ENCODE data around the gene HYDIN.

Gene HYDIN

GRCh38 chr16:70803319-70803718, 427.2 kb downstream of the HYDIN start:
- Histone ChIP-seq H3K18ac (ENCODE audit: low read length) (no peak overlapping the region), H3K4me1 (ENCODE audit: control insufficient read depth in 1 of 2, insufficient read depth in 2 of 2, low read length in 2 of 2) (peaks cover 3% of the 10 kb centered on the region in 2 experiments), H2BK120ac (ENCODE audit: insufficient read depth, low read length, poor library complexity) (no peak overlapping the region), H2BK5ac (ENCODE audit: low read depth, low read length, poor library complexity) (no peak overlapping the region), H4K12ac (ENCODE audit: low read depth, low read length) (no peak overlapping the region), H3K36me3 (ENCODE audit: control insufficient read depth in 1 of 2, insufficient read depth in 2 of 2, low read length in 2 of 2) (no peaks in the 10 kb centered on the region), H2AK5ac (ENCODE audit: low read length) (no peak overlapping the region), H3K14ac (ENCODE audit: low read length) (no peak overlapping the region), H4K8ac (ENCODE audit: low read depth, low read length) (no peak overlapping the region), H3K4me3 (ENCODE audit: low read depth, low read length) (no peak overlapping the region), H3K4me2 (ENCODE audit: low read length) (no peak overlapping the region), H3K79me2 (ENCODE audit: control insufficient read depth, insufficient read depth, low read length, poor library complexity) (peaks cover 2% of the 10 kb centered on the region), H2AFZ (ENCODE audit: insufficient read depth, low read length, poor library complexity) (no peak overlapping the region), H3K9me3 (ENCODE audit: insufficient read depth, low read depth, low read length) (peaks cover 4% of the 10 kb centered on the region), H3K4ac (ENCODE audit: low read depth, low read length) (no peak overlapping the region), H3K23ac (ENCODE audit: low read length) (no peak overlapping the region), H4K91ac (ENCODE audit: low read depth, low read length) (no peak overlapping the region), H3K9ac (ENCODE audit: low read length) (no peak overlapping the region), H3K27me3 (ENCODE audit: insufficient read depth, low read length) (no peaks in the 10 kb centered on the region), H3K79me1 (ENCODE audit: low read length) (peaks cover 3% of the 10 kb centered on the region), H2BK12ac (ENCODE audit: low read length) (no peak overlapping the region), H3K27ac (ENCODE audit: low read depth, low read length) (no peak overlapping the region)
- peak; percentile 21 to 78 for DNase-seq

- H3K14ac ChIP-seq (ENCODE audit: low read length), result no peak overlapping the region
- H4K91ac ChIP-seq (ENCODE audit: low read depth, low read length), result no peak overlapping the region
- no peak overlapping the region for H3K18ac ChIP-seq (ENCODE audit: low read length)
- H3K79me2 ChIP-seq (ENCODE audit: control insufficient read depth, insufficient read depth, low read length, poor library complexity), result peaks cover 2% of the 10 kb centered on the region
- no peak overlapping the region for H3K27ac ChIP-seq (ENCODE audit: low read depth, low read length)
- H3K27me3 ChIP-seq (ENCODE audit: insufficient read depth, low read length), result no peaks in the 10 kb centered on the region
- no peak overlapping the region for H3K4ac ChIP-seq (ENCODE audit: low read depth, low read length)
- no peak overlapping the region for H3K23ac ChIP-seq (ENCODE audit: low read length)
- no peak overlapping the region for H3K4me3 ChIP-seq (ENCODE audit: low read depth, low read length)
- peaks cover 3% of the 10 kb centered on the region for H3K79me1 ChIP-seq (ENCODE audit: low read length)
- H2BK120ac ChIP-seq (ENCODE audit: insufficient read depth, low read length, poor library complexity), result no peak overlapping the region
- no CpG with 5 or more reads among the region's 3 CpGs for WGBS (ENCODE audit: extremely low coverage, insufficient coverage, insufficient read length)
- H3K4me1 ChIP-seq (ENCODE audit: control insufficient read depth in 1 of 2, insufficient read depth in 2 of 2, low read length in 2 of 2), result peaks cover 3% of the 10 kb centered on the region in 2 experiments
- no peak overlapping the region for H4K12ac ChIP-seq (ENCODE audit: low read depth, low read length)
- H2AK5ac ChIP-seq (ENCODE audit: low read length), result no peak overlapping the region
- H2BK12ac ChIP-seq (ENCODE audit: low read length), result no peak overlapping the region
- H4K8ac ChIP-seq (ENCODE audit: low read depth, low read length), result no peak overlapping the region
- DNase-seq, result no peak
- H2BK5ac ChIP-seq (ENCODE audit: low read depth, low read length, poor library complexity), result no peak overlapping the region
- no peaks in the 10 kb centered on the region for H3K36me3 ChIP-seq (ENCODE audit: control insufficient read depth in 1 of 2, insufficient read depth in 2 of 2, low read length in 2 of 2)
- peaks cover 2% of the 10 kb centered on the region for H3K9me3 ChIP-seq (ENCODE audit: insufficient read depth, low read depth, low read length)
- no peak overlapping the region for H3K9ac ChIP-seq (ENCODE audit: low read length)
- H2AFZ ChIP-seq (ENCODE audit: insufficient read depth, low read length, poor library complexity), result no peak overlapping the region
- no peak overlapping the region for H3K4me2 ChIP-seq (ENCODE audit: low read length)
These were observed 428.9 kb downstream of the HYDIN start for GRCh38 chr16:70801611-70802010.

GRCh38 chr16:70800781-70801480, 429.6 kb downstream of the HYDIN start, which contains the start of gene VAC14:
Gene VAC14 (minus strand): TSS chr16:70801158. CDS start chr16:70800900, 258 bp downstream.
- WGBS (ENCODE audit: extremely low coverage, insufficient coverage, insufficient read length), result no CpG with 5 or more reads among the region's 64 CpGs
- Histone ChIP-seq H4K8ac (ENCODE audit: low read depth, low read length) (peak within 1 kb of the TSS; percentile 79), H3K4me2 (ENCODE audit: low read length) (peak within 1 kb of the TSS; percentile 68)

GRCh38 chr16:70800311-70800710, 430.2 kb downstream of the HYDIN start:
- Histone ChIP-seq H3K9me3 (ENCODE audit: insufficient read depth, low read depth, low read length) (peaks cover 2% of the 10 kb centered on the region), H3K27ac (ENCODE audit: low read depth, low read length) (no peak overlapping the region), H2AFZ (ENCODE audit: insufficient read depth, low read length, poor library complexity) (peak overlapping the region; percentile 92), H3K4ac (ENCODE audit: low read depth, low read length) (peak overlapping the region; percentile 38), H2BK5ac (ENCODE audit: low read depth, low read length, poor library complexity) (no peak overlapping the region), H2BK12ac (ENCODE audit: low read length) (no peak overlapping the region), H3K14ac (ENCODE audit: low read length) (peak overlapping the region; percentile 34), H4K91ac (ENCODE audit: low read depth, low read length) (peak overlapping the region; percentile 62), H3K27me3 (ENCODE audit: insufficient read depth, low read length) (no peaks in the 10 kb centered on the region), H3K23ac (ENCODE audit: low read length) (no peak overlapping the region), H3K9ac (ENCODE audit: low read length) (peak overlapping the region; percentile 82), H4K8ac (ENCODE audit: low read depth, low read length) (peak overlapping the region; percentile 79), H3K4me2 (ENCODE audit: low read length) (peak overlapping the region; percentile 68), H3K79me2 (ENCODE audit: control insufficient read depth, insufficient read depth, low read length, poor library complexity) (peaks cover 2% of the 10 kb centered on the region), H3K4me3 (ENCODE audit: low read depth, low read length) (peak overlapping the region; percentile 91), H2AK5ac (ENCODE audit: low read length) (peak overlapping the region; percentile 27), H3K36me3 (ENCODE audit: control insufficient read depth in 1 of 2, insufficient read depth in 2 of 2, low read length in 2 of 2) (no peaks in the 10 kb centered on the region), H3K18ac (ENCODE audit: low read length) (peak overlapping the region; percentile 46), H3K4me1 (ENCODE audit: control insufficient read depth in 1 of 2, insufficient read depth in 2 of 2, low read length in 2 of 2) (peaks cover 3% of the 10 kb centered on the region in 2 experiments), H4K12ac (ENCODE audit: low read depth, low read length) (peak overlapping the region; percentile 78), H3K79me1 (ENCODE audit: low read length) (peaks cover 3% of the 10 kb centered on the region), H2BK120ac (ENCODE audit: insufficient read depth, low read length, poor library complexity) (no peak overlapping the region)
- no CpG with 5 or more reads among the region's 7 CpGs for WGBS (ENCODE audit: extremely low coverage, insufficient coverage, insufficient read length)
- DNase-seq, result no peak

More at GRCh38 chr16:70800781-70801480, 429.6 kb downstream of the HYDIN start, which contains the start of gene VAC14:
- H3K4me1 ChIP-seq (ENCODE audit: control insufficient read depth in 1 of 2, insufficient read depth in 2 of 2, low read length in 2 of 2), result peaks cover 3% of the 10 kb centered on the region in 2 experiments
- peak within 1 kb of the TSS; percentile 82 for H3K9ac ChIP-seq (ENCODE audit: low read length)
- peak within 1 kb of the TSS; percentile 62 for H4K91ac ChIP-seq (ENCODE audit: low read depth, low read length)
- peaks cover 3% of the 10 kb centered on the region for H3K79me1 ChIP-seq (ENCODE audit: low read length)
- peak within 1 kb of the TSS; percentile 92 for H2AFZ ChIP-seq (ENCODE audit: insufficient read depth, low read length, poor library complexity)
- no peak within 1 kb of the TSS for H3K27ac ChIP-seq (ENCODE audit: low read depth, low read length)
- no peaks in the 10 kb centered on the region for H3K36me3 ChIP-seq (ENCODE audit: control insufficient read depth in 1 of 2, insufficient read depth in 2 of 2, low read length in 2 of 2)
- no peak within 1 kb of the TSS for H3K23ac ChIP-seq (ENCODE audit: low read length)
- H3K4me3 ChIP-seq (ENCODE audit: low read depth, low read length), result peak within 1 kb of the TSS; percentile 91
- H3K9me3 ChIP-seq (ENCODE audit: insufficient read depth, low read depth, low read length), result peaks cover 2% of the 10 kb centered on the region
- H3K4ac ChIP-seq (ENCODE audit: low read depth, low read length), result peak within 1 kb of the TSS; percentile 38
- peak within 1 kb of the TSS; percentile 78 for H4K12ac ChIP-seq (ENCODE audit: low read depth, low read length)
- H2BK12ac ChIP-seq (ENCODE audit: low read length), result no peak within 1 kb of the TSS
- peak within 1 kb of the TSS; percentile 46 for H3K18ac ChIP-seq (ENCODE audit: low read length)
- peak within 1 kb of the TSS; percentile 27 for H2AK5ac ChIP-seq (ENCODE audit: low read length)
- no peak within 1 kb of the TSS for H2BK5ac ChIP-seq (ENCODE audit: low read depth, low read length, poor library complexity)
- no peaks in the 10 kb centered on the region for H3K27me3 ChIP-seq (ENCODE audit: insufficient read depth, low read length)
- peaks cover 2% of the 10 kb centered on the region for H3K79me2 ChIP-seq (ENCODE audit: control insufficient read depth, insufficient read depth, low read length, poor library complexity)
- H2BK120ac ChIP-seq (ENCODE audit: insufficient read depth, low read length, poor library complexity), result peak within 1 kb of the TSS; percentile 12
- peak within 1 kb of the TSS; percentile 34 for H3K14ac ChIP-seq (ENCODE audit: low read length)
- peak; percentile 92 to 94 for DNase-seq
